Spinal cord (tissue), 10 donors: ENCODE data around the gene CCDC170. TPM values are rescaled to one million over a fixed set of nuclear protein-coding genes. Genes with fewer than 3 reads are reported as not detected.
"Not testable (repeated sequence)": the region's sequence is repeated elsewhere in the genome, so short reads cannot be mapped to it uniquely, and the experiment has no call there.

Experiments
- DNase-seq, 6 donors: peaks; one replicate each; pipeline versions ENCODE4 v3.0.0 to v3.0.0-alpha.2; 2013 to 2015; ENCODE audit warnings: low spot score in 6 of 6, low read depth in 4 of 6
- H3K27ac ChIP-seq: one replicate; pipeline ENCODE4 v1.5.1; 2013; ENCODE audit warnings: low read depth, low read length, control low read depth
- H3K27me3 ChIP-seq: one replicate; pipeline ENCODE4 v1.6.1; 2013; ENCODE audit warnings: low read length; ENCODE audit not compliant: control insufficient read depth, insufficient read depth
- H3K36me3 ChIP-seq: one replicate; pipeline ENCODE4 v1.6.1; 2013; ENCODE audit warnings: low read length; ENCODE audit not compliant: control insufficient read depth, insufficient read depth
- H3K4me1 ChIP-seq: one replicate; pipeline ENCODE4 v1.6.1; 2013; ENCODE audit warnings: low read length; ENCODE audit not compliant: control insufficient read depth, insufficient read depth
- H3K4me3 ChIP-seq: one replicate; pipeline ENCODE4 v1.5.1; 2013; ENCODE audit warnings: low read depth, low read length, control low read depth
- H3K9me3 ChIP-seq: one replicate; pipeline ENCODE4 v1.6.1; 2013; ENCODE audit warnings: low read length; ENCODE audit not compliant: control insufficient read depth, insufficient read depth
- WGBS: methylation state at CpG from one replicate; pipeline ENCODE4 v1.1.5; 2013; ENCODE audit warnings: missing lambda C conversion rate; ENCODE audit not compliant: insufficient coverage; 5-methylcytosine and 5-hydroxymethylcytosine counted together
- polyA plus RNA-seq, 2 donors: library from polyadenylated mRNA; unstranded; fragments of 120-200 nt; gene quantifications; one replicate each; pipeline ENCODE4 v1.2.1, GENCODE V29; 2013; ENCODE audit not compliant: insufficient read length in 2 of 2
- total RNA-seq, 2 donors: library from RNA; depleted of rRNA in 1 of 2; stranded (reverse); fragments of 120-200 nt in 1 of 2; fragments of >200 nt in 1 of 2; gene quantifications; one replicate each; pipeline versions ENCODE4 v1.2.3 to v1.2.4, GENCODE V29; 2013 to 2014
- donor health status: healthy.

Gene CCDC170
- total and polyA plus RNA-seq, 4 donors, result 2.1 to 13.1 (median 4.5) TPM

GRCh38 chr6:151537556-151537955, 43.7 kb downstream of the CCDC170 start:
- H3K27ac ChIP-seq, result no peak overlapping the region
- no peak for DNase-seq
- H3K9me3 ChIP-seq, result no peaks in the 10 kb centered on the region
- no peaks in the 10 kb centered on the region for H3K36me3 ChIP-seq
- no peak overlapping the region for H3K4me3 ChIP-seq
- H3K4me1 ChIP-seq, result no peaks in the 10 kb centered on the region
- no peaks in the 10 kb centered on the region for H3K27me3 ChIP-seq

GRCh38 chr6:151539506-151540268, 45.9 kb downstream of the CCDC170 start:
- H3K36me3 ChIP-seq, result no peaks in the 10 kb centered on the region
- no peak for DNase-seq
- no peaks in the 10 kb centered on the region for H3K9me3 ChIP-seq
- no peak overlapping the region for H3K4me3 ChIP-seq
- WGBS, result 62% methylated on average over 1 of the region's 1 CpG
- no peaks in the 10 kb centered on the region for H3K27me3 ChIP-seq
- H3K27ac ChIP-seq, result no peak overlapping the region
- no peaks in the 10 kb centered on the region for H3K4me1 ChIP-seq

- 100% methylated on average over 1 of the region's 1 CpG for WGBS
Measured at GRCh38 chr6:151544453-151544852, 50.6 kb downstream of the CCDC170 start.

GRCh38 chr6:151544884-151545283, 51.1 kb downstream of the CCDC170 start:
- WGBS, result 94% methylated on average over 2 of the region's 6 CpGs
- not testable (repeated sequence) for H3K4me3 ChIP-seq

More at GRCh38 chr6:151544453-151544852, 50.6 kb downstream of the CCDC170 start:
- Histone ChIP-seq H3K27ac (no peak overlapping the region), H3K27me3 (no peaks in the 10 kb centered on the region), H3K4me3 (no peak overlapping the region), H3K36me3 (no peaks in the 10 kb centered on the region), H3K9me3 (no peaks in the 10 kb centered on the region), H3K4me1 (no peaks in the 10 kb centered on the region)
- DNase-seq, result no peak

GRCh38 chr6:151546941-151547659, 53.3 kb downstream of the CCDC170 start:
- H3K4me3 ChIP-seq, result no peak overlapping the region
- DNase-seq, result no peak
- H3K27ac ChIP-seq, result no peak overlapping the region
- H3K36me3 ChIP-seq, result no peaks in the 10 kb centered on the region
- H3K4me1 ChIP-seq, result no peaks in the 10 kb centered on the region
- 84% methylated on average over 8 of the region's 13 CpGs for WGBS
- no peaks in the 10 kb centered on the region for H3K9me3 ChIP-seq
- no peaks in the 10 kb centered on the region for H3K27me3 ChIP-seq

More at GRCh38 chr6:151544884-151545283, 51.1 kb downstream of the CCDC170 start:
- H3K36me3 ChIP-seq, H3K4me1 ChIP-seq, H3K27me3 ChIP-seq, H3K27ac ChIP-seq, H3K9me3 ChIP-seq, DNase-seq: not testable (repeated sequence)

- Histone ChIP-seq H3K27me3 (no peaks in the 10 kb centered on the region), H3K36me3 (no peaks in the 10 kb centered on the region), H3K4me1 (no peaks in the 10 kb centered on the region), H3K4me3 (no peak overlapping the region), H3K27ac (no peak overlapping the region), H3K9me3 (no peaks in the 10 kb centered on the region)
- peak in 1 of 6 donors; percentile 3 for DNase-seq
- 87% methylated on average over 4 of the region's 5 CpGs for WGBS
Measured at GRCh38 chr6:151548201-151548600, 54.4 kb downstream of the CCDC170 start.

GRCh38 chr6:151549790-151550189, 56.0 kb downstream of the CCDC170 start:
- no peak for DNase-seq
- no peaks in the 10 kb centered on the region for H3K36me3 ChIP-seq
- no peaks in the 10 kb centered on the region for H3K27me3 ChIP-seq
- H3K27ac ChIP-seq, result no peak overlapping the region
- WGBS, result no CpG with 5 or more reads among the region's 1 CpG
- H3K4me3 ChIP-seq, result no peak overlapping the region
- H3K9me3 ChIP-seq, result no peaks in the 10 kb centered on the region
- no peaks in the 10 kb centered on the region for H3K4me1 ChIP-seq

GRCh38 chr6:151550618-151551017, 56.8 kb downstream of the CCDC170 start:
- WGBS, result 100% methylated on average over 1 of the region's 3 CpGs
- Histone ChIP-seq H3K27me3 (no peaks in the 10 kb centered on the region), H3K9me3 (no peaks in the 10 kb centered on the region), H3K4me1 (no peaks in the 10 kb centered on the region), H3K27ac (no peak overlapping the region), H3K36me3 (no peaks in the 10 kb centered on the region), H3K4me3 (no peak overlapping the region)
- no peak for DNase-seq

- Histone ChIP-seq H3K27me3 (no peaks in the 10 kb centered on the region), H3K4me1 (no peaks in the 10 kb centered on the region), H3K9me3 (no peaks in the 10 kb centered on the region), H3K36me3 (no peaks in the 10 kb centered on the region), H3K27ac (no peak overlapping the region), H3K4me3 (no peak overlapping the region)
- 53% methylated on average over 3 of the region's 6 CpGs for WGBS
- no peak for DNase-seq
Measured at GRCh38 chr6:151551223-151551857, 57.5 kb downstream of the CCDC170 start.
